Thyroid gland (tissue), 4 donors: ENCODE data around the gene LRRC74B.

Experiments used
- CTCF ChIP-seq, 6 experiments: fragments of 200-600 bp in 3 of 6; fragments of 450-650 bp in 3 of 6; sonication (generic) in 3 of 6; IDR thresholded peaks; one replicate each; pipeline ENCODE4 v1.5.1; 2016 to 2019; ENCODE audit warnings: antibody characterized with exemption in 6 of 6, mild to moderate bottlenecking in 2 of 6, inconsistent platforms in 1 of 6, moderate library complexity in 1 of 6
- POLR2A ChIP-seq, 2 donors: fragments of 450-650 bp; IDR thresholded peaks; one replicate each; pipeline ENCODE4 v1.6.1; 2017; ENCODE audit warnings: antibody characterized with exemption in 2 of 2, mild to moderate bottlenecking in 2 of 2, moderate library complexity in 1 of 2

- TF ChIP-seq CTCF (IDR thresholded peaks at IDR 0.05) (no peak), POLR2A (IDR thresholded peaks at IDR 0.05) (no peak)
Measured at GRCh38 chr22:21022955-21023614, 22.7 kb upstream of the LRRC74B start.
